ENCODE measurements around the gene MAGEB2.

- no peak for TF ChIP-seq CTCF (IDR thresholded peaks at IDR 0.05; ENCODE audit: poor library complexity, severe bottlenecking)
- TF ChIP-seq EZH2 (IDR thresholded peaks at IDR 0.05; ENCODE audit: borderline replicate concordance, insufficient read depth, low read length, poor library complexity, severe bottlenecking), result no peak
- no peak for TF ChIP-seq SMC3 (conservative IDR thresholded peaks at IDR 0.05; ENCODE audit: poor library complexity)
- TF ChIP-seq EP300 (conservative IDR thresholded peaks at IDR 0.05; ENCODE audit: poor library complexity, severe bottlenecking), result no peak
- TF ChIP-seq POLR2AphosphoS5 (IDR thresholded peaks at IDR 0.05), result no peak
- no peak for TF ChIP-seq TAF1 (IDR thresholded peaks at IDR 0.05; ENCODE audit: low read depth)
- TF ChIP-seq MXI1 (conservative IDR thresholded peaks at IDR 0.05; ENCODE audit: poor library complexity, severe bottlenecking), result no peak
- no peak for TF ChIP-seq RAD21 (conservative IDR thresholded peaks at IDR 0.05)
Measured at GRCh38 chrX:30212172-30212571, 3.2 kb upstream of the MAGEB2 start.
